DND-41 (cell line): Measurements from ENCODE around the gene KIAA1671.

ENCODE experiments used
- ATAC-seq: fragments of 200-7000 bp; cut with Tn5 transposase; 3 replicates; pipeline ENCODE4 v1.9.1; 2021; ENCODE audit warnings: low read depth; ENCODE audit not compliant: insufficient read depth
- DNase-seq: peaks from one replicate; pipeline ENCODE4 v3.0.0-alpha.2; 2020
- H2AFZ ChIP-seq: 2 replicates; pipeline ENCODE4 v1.6.0; 2012; ENCODE audit warnings: low read depth, low read length
- H3K27ac ChIP-seq: 2 replicates; pipeline ENCODE4 v1.5.1; 2012; ENCODE audit warnings: low read length, inconsistent platforms
- H3K27me3 ChIP-seq: fragments of 200-600 bp; sonication (generic); 2 replicates; pipeline ENCODE4 v1.6.0; 2012; ENCODE audit warnings: low read length, mild to moderate bottlenecking, inconsistent platforms; ENCODE audit not compliant: insufficient read depth, poor library complexity
- H3K36me3 ChIP-seq: 2 replicates; pipeline ENCODE4 v1.5.1; 2012; ENCODE audit warnings: low read length, inconsistent platforms; ENCODE audit not compliant: insufficient read depth
- H3K4me1 ChIP-seq: 2 replicates; pipeline ENCODE4 v1.5.1; 2012; ENCODE audit warnings: mild to moderate bottlenecking, low read length; ENCODE audit not compliant: insufficient read depth
- H3K4me2 ChIP-seq: 2 replicates; pipeline ENCODE4 v1.6.0; 2012; ENCODE audit warnings: mild to moderate bottlenecking, moderate library complexity, low read length, inconsistent platforms; ENCODE audit not compliant: insufficient read depth
- H3K4me3 ChIP-seq, 2 experiments: fragments of 200-600 bp in 1 of 2; shearing (Covaris generic) in 1 of 2; 2 replicates each; pipeline ENCODE4 v1.5.1; 2012 to 2016; ENCODE audit warnings: inconsistent platforms in 2 of 2, low read length in 2 of 2, mild to moderate bottlenecking in 2 of 2, low read depth in 1 of 2, moderate library complexity in 1 of 2
- H3K79me2 ChIP-seq: 2 replicates; pipeline ENCODE4 v1.6.0; 2012; ENCODE audit warnings: low read length, inconsistent platforms; ENCODE audit not compliant: insufficient read depth
- H3K9ac ChIP-seq: 2 replicates; pipeline ENCODE4 v1.6.0; 2012; ENCODE audit warnings: low read depth, mild to moderate bottlenecking, inconsistent platforms, low read length, moderate library complexity
- H3K9me3 ChIP-seq: 2 replicates; pipeline ENCODE4 v1.5.1; 2012; ENCODE audit warnings: low read length, moderate library complexity, mild to moderate bottlenecking, inconsistent platforms; ENCODE audit not compliant: insufficient read depth, severe bottlenecking
- H4K20me1 ChIP-seq: 2 replicates; pipeline ENCODE4 v1.6.0; 2012; ENCODE audit warnings: low read length; ENCODE audit not compliant: insufficient read depth
- EZH2 ChIP-seq: IDR thresholded peaks from 3 replicates; pipeline ENCODE4 v1.6.1; 2012; ENCODE audit warnings: borderline replicate concordance, low read depth, mild to moderate bottlenecking, moderate library complexity, low read length, inconsistent platforms; ENCODE audit not compliant: severe bottlenecking
- TF ChIP-seq, protein P1 (sequence below): IDR thresholded peaks from 2 replicates; pipeline ENCODE4 v1.5.1; 2012; ENCODE audit warnings: borderline replicate concordance, low read length, moderate library complexity, mild to moderate bottlenecking; ENCODE audit not compliant: poor library complexity, severe bottlenecking; ENCODE audit errors: extremely low read depth

KIAA1671 gene

DNA sequence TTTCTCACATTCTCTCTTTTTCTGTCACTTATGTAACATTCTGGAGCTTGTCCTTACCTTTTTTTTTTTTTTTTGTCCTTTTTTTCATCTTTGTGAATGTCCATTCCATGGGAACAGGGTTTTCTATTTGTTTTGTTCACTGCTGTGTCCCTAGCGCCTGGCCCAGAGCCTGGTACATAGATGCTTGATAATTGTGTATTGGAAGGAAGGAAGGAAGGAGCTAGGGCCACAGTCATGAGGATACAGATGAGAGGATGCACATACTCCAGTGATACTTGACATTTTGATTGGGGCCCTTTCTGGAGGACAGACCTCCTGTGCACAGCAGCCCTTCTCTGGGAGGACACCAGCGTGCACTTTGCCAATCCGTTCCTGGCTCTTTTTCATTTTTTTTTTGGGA, 68.9 kb downstream of the KIAA1671 start:
- Histone ChIP-seq H3K79me2 (no peaks in the 10 kb centered on the region), H3K27me3 (peaks cover 23% of the 10 kb centered on the region), H3K4me2 (no peak overlapping the region), H3K4me3 (no peak overlapping the region), H3K9me3 (no peaks in the 10 kb centered on the region), H3K27ac (no peak overlapping the region), H3K36me3 (no peaks in the 10 kb centered on the region), H3K4me1 (no peaks in the 10 kb centered on the region), H3K9ac (no peak overlapping the region), H4K20me1 (no peaks in the 10 kb centered on the region), H2AFZ (no peak overlapping the region)
- ATAC-seq (no peak), DNase-seq (no peak)
- TF ChIP-seq, protein P1, sequence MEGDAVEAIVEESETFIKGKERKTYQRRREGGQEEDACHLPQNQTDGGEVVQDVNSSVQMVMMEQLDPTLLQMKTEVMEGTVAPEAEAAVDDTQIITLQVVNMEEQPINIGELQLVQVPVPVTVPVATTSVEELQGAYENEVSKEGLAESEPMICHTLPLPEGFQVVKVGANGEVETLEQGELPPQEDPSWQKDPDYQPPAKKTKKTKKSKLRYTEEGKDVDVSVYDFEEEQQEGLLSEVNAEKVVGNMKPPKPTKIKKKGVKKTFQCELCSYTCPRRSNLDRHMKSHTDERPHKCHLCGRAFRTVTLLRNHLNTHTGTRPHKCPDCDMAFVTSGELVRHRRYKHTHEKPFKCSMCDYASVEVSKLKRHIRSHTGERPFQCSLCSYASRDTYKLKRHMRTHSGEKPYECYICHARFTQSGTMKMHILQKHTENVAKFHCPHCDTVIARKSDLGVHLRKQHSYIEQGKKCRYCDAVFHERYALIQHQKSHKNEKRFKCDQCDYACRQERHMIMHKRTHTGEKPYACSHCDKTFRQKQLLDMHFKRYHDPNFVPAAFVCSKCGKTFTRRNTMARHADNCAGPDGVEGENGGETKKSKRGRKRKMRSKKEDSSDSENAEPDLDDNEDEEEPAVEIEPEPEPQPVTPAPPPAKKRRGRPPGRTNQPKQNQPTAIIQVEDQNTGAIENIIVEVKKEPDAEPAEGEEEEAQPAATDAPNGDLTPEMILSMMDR: no peak
- TF ChIP-seq EZH2: no peak

DNA sequence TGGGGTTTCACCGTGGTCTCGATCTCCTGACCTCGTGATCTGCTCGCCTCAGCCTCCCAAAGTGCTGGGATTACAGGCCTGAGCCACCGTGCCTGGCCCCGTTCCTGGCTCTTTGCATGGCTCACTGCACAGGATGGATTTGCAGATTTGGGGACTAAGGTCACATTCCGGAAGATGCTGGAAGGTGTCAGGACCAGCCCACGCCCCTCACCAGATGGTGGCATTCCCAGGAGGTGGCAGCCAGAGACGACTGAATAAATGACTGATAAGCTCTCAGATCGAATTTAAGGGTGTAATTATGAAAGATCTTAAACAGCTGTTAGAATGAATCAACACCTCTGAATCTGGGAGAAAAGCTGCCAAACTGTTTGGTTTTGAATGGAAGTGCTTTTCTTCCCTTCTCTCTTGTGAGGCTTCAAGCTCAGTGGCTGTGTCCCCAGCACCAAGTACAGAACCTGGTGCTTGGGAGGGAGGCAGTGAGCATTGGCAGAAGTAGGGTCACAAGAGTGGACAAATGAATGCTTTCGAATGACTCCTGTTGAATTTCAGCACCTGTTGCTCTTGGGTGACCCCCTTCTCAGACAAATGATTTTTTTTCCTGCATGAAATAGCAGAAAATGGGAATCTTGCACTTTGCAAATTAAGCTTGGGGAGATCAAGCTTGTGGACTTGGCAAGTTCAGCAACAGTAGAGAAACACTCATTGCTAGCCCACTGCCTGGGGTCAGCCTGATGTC, 69.6 kb downstream of the KIAA1671 start:
- no peak overlapping the region for H2AFZ ChIP-seq
- no peak overlapping the region for H3K9ac ChIP-seq
- no peaks in the 10 kb centered on the region for H4K20me1 ChIP-seq
- no peaks in the 10 kb centered on the region for H3K4me1 ChIP-seq
- H3K9me3 ChIP-seq: no peaks in the 10 kb centered on the region
- H3K27me3 ChIP-seq: peaks cover 23% of the 10 kb centered on the region
- DNase-seq (no peak), ATAC-seq (no peak)
- no peak overlapping the region for H3K4me2 ChIP-seq
- TF ChIP-seq EZH2: no peak
- TF ChIP-seq, protein P1: no peak
- H3K4me3 ChIP-seq: no peak overlapping the region
- no peak overlapping the region for H3K27ac ChIP-seq
- no peaks in the 10 kb centered on the region for H3K36me3 ChIP-seq
- no peaks in the 10 kb centered on the region for H3K79me2 ChIP-seq

GRCh38 chr22:25023879-25024278, 71.4 kb downstream of the KIAA1671 start:
- no peaks in the 10 kb centered on the region for H4K20me1 ChIP-seq
- H3K4me3 ChIP-seq: no peak overlapping the region
- no peak overlapping the region for H3K4me2 ChIP-seq
- H3K36me3 ChIP-seq: no peaks in the 10 kb centered on the region
- ATAC-seq (no peak), DNase-seq (no peak)
- no peak overlapping the region for H3K27ac ChIP-seq
- TF ChIP-seq EZH2: no peak
- TF ChIP-seq, protein P1: no peak
- H3K9me3 ChIP-seq: no peaks in the 10 kb centered on the region
- no peak overlapping the region for H3K9ac ChIP-seq
- H3K79me2 ChIP-seq: no peaks in the 10 kb centered on the region
- no peaks in the 10 kb centered on the region for H3K4me1 ChIP-seq
- no peak overlapping the region for H2AFZ ChIP-seq
- H3K27me3 ChIP-seq: peaks cover 23% of the 10 kb centered on the region
